BLaER1 treated with 17β-estradiol and CSF1 and Interleukin-3, amounts not matched to agents 10 nM and 100 nM (cell line): Measurements from ENCODE around the gene PRXL2C.
"Not testable (repeated sequence)": the region's sequence is repeated elsewhere in the genome, so short reads cannot be mapped to it uniquely, and the experiment has no call there.

Experiments used
- H3K27ac ChIP-seq, 11 experiments: shearing (Covaris generic); formaldehyde crosslinking; 2 replicates each; pipeline ENCODE4 v1.8.1; 2022
- H3K27me3 ChIP-seq, 11 experiments: shearing (Covaris generic); formaldehyde crosslinking; 2 replicates each; pipeline ENCODE4 v1.8.1; 2022
- H3K36me3 ChIP-seq, 11 experiments: shearing (Covaris generic); formaldehyde crosslinking; 2 replicates each; pipeline ENCODE4 v1.8.1; 2022
- H3K4me1 ChIP-seq, 10 experiments: shearing (Covaris generic); formaldehyde crosslinking; 2 replicates each; pipeline ENCODE4 v1.8.1; 2022
- H3K4me2 ChIP-seq, 11 experiments: shearing (Covaris generic); formaldehyde crosslinking; 2 replicates each; pipeline ENCODE4 v1.8.1; 2022
- H3K4me3 ChIP-seq, 10 experiments: shearing (Covaris generic); formaldehyde crosslinking; 2 replicates each; pipeline ENCODE4 v1.8.1; 2022
- H3K9ac ChIP-seq, 11 experiments: shearing (Covaris generic); formaldehyde crosslinking; 2 replicates each; pipeline ENCODE4 v1.8.1; 2022
- H3K9me3 ChIP-seq, 11 experiments: shearing (Covaris generic); formaldehyde crosslinking; replicated peaks in 1 of 11; 2 replicates each; pipeline ENCODE4 v1.8.1; 2022
- H4K20me1 ChIP-seq, 11 experiments: shearing (Covaris generic); formaldehyde crosslinking; 2 replicates each; pipeline ENCODE4 v1.8.1; 2022
- Cebpa-rat ChIP-seq, 11 experiments: shearing (Covaris generic); IDR thresholded peaks; 2 replicates each; pipeline ENCODE4 v1.8.1; 2022

Gene PRXL2C, protein sequence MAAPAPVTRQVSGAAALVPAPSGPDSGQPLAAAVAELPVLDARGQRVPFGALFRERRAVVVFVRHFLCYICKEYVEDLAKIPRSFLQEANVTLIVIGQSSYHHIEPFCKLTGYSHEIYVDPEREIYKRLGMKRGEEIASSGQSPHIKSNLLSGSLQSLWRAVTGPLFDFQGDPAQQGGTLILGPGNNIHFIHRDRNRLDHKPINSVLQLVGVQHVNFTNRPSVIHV

DNA sequence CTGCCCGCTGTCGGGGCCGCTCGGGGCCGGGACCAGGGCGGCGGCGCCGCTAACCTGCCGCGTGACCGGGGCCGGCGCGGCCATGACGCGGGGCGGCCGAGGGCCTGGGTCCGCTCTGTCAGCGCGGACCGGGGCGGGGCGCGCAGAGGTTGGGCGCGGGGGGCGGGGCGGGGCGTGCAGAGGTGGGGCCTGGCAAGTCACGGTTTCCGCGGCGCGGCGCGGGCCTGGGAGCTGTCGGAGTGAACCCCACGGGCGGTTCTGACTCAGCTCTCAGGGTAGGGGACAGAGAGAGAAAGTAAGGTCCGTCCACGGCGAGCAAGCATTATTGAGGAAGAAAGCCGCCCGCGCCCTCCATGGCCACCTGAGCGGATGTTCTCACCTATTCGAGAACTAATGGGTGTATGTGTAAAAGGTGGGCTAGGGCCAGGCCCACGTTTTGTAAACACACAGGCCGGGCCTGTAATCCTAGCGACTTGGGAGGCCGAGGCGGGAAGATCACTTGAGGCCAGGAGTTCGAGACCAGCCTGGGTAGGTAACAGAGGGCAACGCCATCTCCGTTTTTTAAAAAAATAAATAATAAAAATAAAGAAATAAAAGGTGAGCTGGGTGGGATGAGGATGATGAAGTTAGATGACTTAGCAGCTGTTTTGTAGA, at the start of gene PRXL2C:
Gene PRXL2C (minus strand): TSS at position 120 of the 654 bp plus-strand sequence. CDS start 36 bp downstream, at position 84.
- peaks cover 14 to 26% (median 19%) of the 10 kb centered on the region in 10 experiments for H3K4me1 ChIP-seq
- H3K9ac ChIP-seq = peak within 1 kb of the TSS; percentile 86 to 100 (median 90)
- peak within 1 kb of the TSS; percentile 83 to 99 (median 89) for H3K27ac ChIP-seq
- H3K4me2 ChIP-seq = peak within 1 kb of the TSS; percentile 80 to 94 (median 87)
- H3K27me3 ChIP-seq = no peaks in the 10 kb centered on the region
- TF ChIP-seq Cebpa-rat (IDR thresholded peaks at IDR 0.05) = no peak
- H3K9me3 ChIP-seq = no peaks in the 10 kb centered on the region
- H3K36me3 ChIP-seq = peaks cover 8 to 26% (median 12%) of the 10 kb centered on the region in 11 experiments
- H3K4me3 ChIP-seq = peak within 1 kb of the TSS; percentile 71 to 92 (median 84)
- no peaks in the 10 kb centered on the region for H4K20me1 ChIP-seq

DNA sequence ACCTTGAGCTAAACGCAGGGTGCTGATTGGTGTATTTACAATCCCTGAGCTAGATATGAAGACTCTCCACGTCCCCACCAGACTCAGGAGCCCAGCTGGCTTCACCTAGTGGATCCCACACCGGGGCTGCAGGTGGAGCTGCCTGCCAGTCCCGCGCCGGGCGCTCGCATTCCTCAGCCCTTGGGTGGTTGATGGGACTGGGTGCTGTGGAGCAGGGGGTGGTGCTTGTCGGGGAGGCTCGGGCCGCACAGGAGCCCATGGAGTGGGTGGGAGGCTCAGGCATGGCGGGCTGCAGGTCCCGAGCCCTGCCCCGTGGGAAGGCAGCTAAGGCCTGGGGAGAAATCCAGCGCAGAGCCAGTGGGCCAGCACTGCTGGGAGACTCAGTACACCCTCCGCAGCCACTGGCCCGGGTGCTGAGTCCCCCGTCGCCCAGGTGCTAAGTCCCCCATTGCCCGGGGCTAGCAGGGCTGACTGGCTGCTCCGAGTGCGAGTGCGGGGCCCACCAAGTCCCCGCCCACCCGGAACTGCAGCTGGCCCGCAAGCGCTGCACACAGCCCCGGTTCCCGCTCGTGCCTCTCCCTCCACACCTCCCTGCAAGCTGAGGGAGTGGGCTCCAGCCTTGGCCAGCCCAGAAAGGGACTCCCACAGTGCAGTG, 45.7 kb upstream of the PRXL2C start:
- H3K9ac ChIP-seq, H3K27ac ChIP-seq, H3K27me3 ChIP-seq, H3K4me2 ChIP-seq, H3K4me1 ChIP-seq, H3K36me3 ChIP-seq, H3K4me3 ChIP-seq, H4K20me1 ChIP-seq: not testable (repeated sequence)
- H3K9me3 ChIP-seq = peaks cover 62 to 81% (median 73%) of the 10 kb centered on the region in 11 experiments

DNA sequence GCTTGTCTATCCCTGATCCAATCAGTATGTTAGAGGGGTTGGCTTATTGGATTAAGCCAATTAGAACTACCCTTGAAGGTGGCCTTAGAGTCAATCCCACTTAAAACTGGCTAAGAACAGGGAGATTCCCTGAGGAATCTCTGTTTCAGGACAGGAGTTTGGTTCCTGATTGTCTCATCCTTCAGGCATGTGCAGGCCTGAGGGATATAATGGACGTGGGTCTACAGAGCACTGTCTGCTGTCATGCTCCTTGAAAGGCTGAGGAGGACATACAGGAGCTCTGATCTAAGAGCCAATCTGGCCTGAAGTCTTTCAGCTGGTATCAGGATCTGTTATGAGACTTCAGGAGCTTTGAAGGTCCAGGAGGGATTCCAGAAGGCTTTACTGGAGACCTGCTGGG, 36.2 kb upstream of the PRXL2C start:
- no peak for TF ChIP-seq Cebpa-rat (IDR thresholded peaks at IDR 0.05)

DNA sequence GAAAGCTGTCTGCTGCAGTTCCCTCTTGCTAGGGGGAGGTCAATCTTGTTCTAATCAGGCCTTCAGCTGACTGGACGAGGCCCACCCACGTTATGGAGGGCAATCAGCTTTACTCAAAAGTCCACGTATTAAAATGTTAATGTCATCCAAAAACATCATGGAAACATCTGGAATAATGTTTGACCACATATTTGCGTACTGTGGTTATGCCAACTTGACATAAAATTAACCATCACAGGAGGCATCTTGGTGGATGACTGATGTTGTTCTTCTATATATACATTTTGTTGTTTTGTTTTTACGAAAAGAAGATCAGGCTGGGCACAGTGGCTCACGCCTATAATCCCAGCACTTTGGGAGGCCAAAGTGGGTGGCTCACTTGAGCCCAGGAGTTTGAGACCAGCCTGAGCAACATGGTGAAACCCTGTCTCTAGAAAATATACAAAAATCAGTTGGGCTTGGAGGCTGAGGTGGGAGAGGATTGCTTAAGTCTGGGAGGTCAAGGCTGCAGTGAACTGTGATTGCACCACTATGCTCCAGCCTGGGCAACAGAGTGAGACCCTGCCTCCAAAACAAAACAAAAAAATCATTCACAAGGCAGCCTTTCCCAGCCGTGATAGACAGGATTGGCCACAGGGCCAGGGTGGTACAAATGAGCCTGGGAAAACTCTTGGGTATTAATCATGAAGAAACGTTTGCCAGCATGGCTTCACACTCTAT, 33.8 kb upstream of the PRXL2C start:
- peaks cover 0 to 9% (median 0%) of the 10 kb centered on the region in 11 experiments; a peak in 3 of 22 replicates for H3K36me3 ChIP-seq
- no peaks in the 10 kb centered on the region for H3K27me3 ChIP-seq
- no peaks in the 10 kb centered on the region for H4K20me1 ChIP-seq
- no peak for TF ChIP-seq Cebpa-rat (IDR thresholded peaks at IDR 0.05)
- H3K9me3 ChIP-seq = peaks cover 33 to 72% (median 50%) of the 10 kb centered on the region in 11 experiments
- 0 out of 20 replicates have a peak, but pooled peaks cover 0 to 8% (median 0%) of the 10 kb centered on the region in 10 experiments for H3K4me1 ChIP-seq
- H3K9ac ChIP-seq = no peak overlapping the region
- H3K4me3 ChIP-seq = no peak overlapping the region
- H3K27ac ChIP-seq = no peak overlapping the region
- H3K4me2 ChIP-seq = no peak overlapping the region

More for the DNA sequence above, 36.2 kb upstream of the PRXL2C start:
- Histone ChIP-seq H3K9ac (no peak overlapping the region), H3K4me1 (peaks cover 0 to 8% (median 0%) of the 10 kb centered on the region in 10 experiments; a peak in 1 of 20 replicates), H3K27ac (no peak overlapping the region), H3K4me2 (no peak overlapping the region), H3K4me3 (no peak overlapping the region), H4K20me1 (no peaks in the 10 kb centered on the region), H3K36me3 (peaks cover 0 to 9% (median 0%) of the 10 kb centered on the region in 11 experiments; a peak in 3 of 22 replicates), H3K9me3 (peaks cover 49 to 72% (median 59%) of the 10 kb centered on the region in 11 experiments), H3K27me3 (no peaks in the 10 kb centered on the region)

DNA sequence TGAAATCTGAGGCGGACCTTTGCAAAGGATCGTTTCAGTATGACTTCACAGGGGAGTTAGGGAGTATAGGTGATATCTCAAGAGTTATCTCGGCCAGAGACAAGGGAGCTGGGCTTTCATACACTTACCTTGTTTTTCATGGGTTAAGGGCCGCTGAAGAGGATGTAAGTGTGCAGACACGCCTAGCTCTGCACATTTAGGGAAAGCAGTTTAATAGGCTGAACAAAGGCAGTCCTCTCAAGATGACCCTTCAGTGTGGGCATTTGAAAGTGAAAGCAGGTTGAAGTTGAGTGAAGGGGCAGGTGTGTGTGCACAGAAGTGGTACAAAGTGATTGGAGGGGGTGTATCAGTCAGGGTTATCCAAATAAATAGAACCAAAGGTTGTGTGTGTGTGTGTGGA, 33.1 kb upstream of the PRXL2C start:
- no peaks in the 10 kb centered on the region for H4K20me1 ChIP-seq
- H3K4me1 ChIP-seq = 0 out of 20 replicates have a peak, but pooled peaks cover 0 to 8% (median 0%) of the 10 kb centered on the region in 10 experiments
- no peak overlapping the region for H3K27ac ChIP-seq
- no peak overlapping the region for H3K9ac ChIP-seq
- no peak overlapping the region for H3K4me2 ChIP-seq
- TF ChIP-seq Cebpa-rat (IDR thresholded peaks at IDR 0.05) = no peak
- H3K9me3 ChIP-seq = peaks cover 27 to 65% (median 43%) of the 10 kb centered on the region in 11 experiments
- H3K27me3 ChIP-seq = no peaks in the 10 kb centered on the region
- no peak overlapping the region for H3K4me3 ChIP-seq
- H3K36me3 ChIP-seq = peaks cover 0 to 9% (median 0%) of the 10 kb centered on the region in 11 experiments; a peak in 3 of 22 replicates

DNA sequence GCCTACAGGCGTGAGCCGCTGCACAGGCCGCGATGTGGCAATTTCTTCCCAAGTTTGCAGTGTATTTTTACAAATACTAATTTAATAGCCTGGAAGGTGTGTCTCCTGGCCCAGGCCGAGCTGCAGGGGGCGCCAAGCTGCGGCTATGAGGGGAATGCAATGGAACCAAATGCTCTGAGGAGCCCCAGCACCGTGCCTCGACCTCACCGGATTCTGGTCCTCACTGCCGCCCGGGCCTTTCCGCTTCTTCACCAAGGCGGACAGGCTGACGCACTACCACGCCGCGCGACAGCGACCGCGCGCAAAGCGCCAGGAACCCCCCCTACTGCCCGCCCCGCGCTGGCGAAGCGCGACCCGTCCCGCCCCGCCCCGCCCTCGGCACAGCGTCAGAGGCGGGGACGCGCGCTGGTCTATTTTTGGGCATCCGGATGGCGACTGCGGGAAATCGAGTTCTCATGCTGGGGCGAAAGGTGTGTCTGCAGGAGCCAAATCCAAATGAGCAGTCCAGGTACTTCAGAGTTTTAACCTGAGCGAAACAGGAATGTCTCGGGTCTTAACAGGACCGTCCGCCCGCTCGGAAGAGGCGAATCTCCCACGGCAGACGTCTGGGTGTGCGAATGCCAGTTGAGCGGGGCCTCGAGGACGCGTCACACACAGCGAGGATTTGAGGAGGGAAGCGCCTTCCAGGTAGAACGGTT, 31.7 kb upstream of the PRXL2C start:
- TF ChIP-seq Cebpa-rat (IDR thresholded peaks at IDR 0.05) = no peak
- H3K4me1 ChIP-seq = 0 out of 20 replicates have a peak, but pooled peaks cover 0 to 8% (median 0%) of the 10 kb centered on the region in 10 experiments
- peak overlapping the region in 8 of 11 experiments; percentile 28 to 55 (median 46); a peak in 12 of 22 replicates for H3K27ac ChIP-seq

DNA sequence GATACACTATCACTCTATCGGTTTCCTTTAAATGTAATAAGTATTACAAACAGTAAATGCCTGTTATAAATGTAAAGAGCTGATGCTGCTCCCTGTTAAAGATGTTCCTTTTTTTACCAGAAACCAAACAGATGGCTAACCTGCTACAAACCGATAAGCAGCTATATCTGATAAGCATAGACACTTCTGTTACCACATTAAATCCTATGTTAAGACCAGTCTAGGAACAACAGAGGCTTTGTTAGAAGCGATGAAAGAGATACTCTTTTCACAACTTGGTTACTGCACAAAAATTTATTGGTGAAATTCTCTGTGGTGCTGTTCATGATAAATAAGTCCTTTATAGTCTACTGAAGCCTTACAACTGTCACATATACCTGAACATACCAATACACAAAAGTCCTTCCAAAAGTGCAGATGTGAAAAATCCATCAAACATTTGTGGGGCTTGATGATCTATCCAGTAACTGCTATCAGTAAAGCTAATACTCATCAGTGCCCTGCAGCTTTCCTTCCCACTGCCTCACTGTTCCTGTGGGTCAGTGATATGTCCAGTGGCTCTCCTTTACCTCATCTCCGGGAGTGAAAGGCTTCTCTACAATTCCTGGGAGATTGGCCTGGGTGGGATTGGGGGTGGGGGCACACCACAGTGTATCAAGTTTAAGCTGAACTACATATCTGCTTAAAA, 25.8 kb upstream of the PRXL2C start:
- no peak overlapping the region for H3K4me3 ChIP-seq
- no peaks in the 10 kb centered on the region for H3K36me3 ChIP-seq
- H3K9ac ChIP-seq = no peak overlapping the region
- no peak for TF ChIP-seq Cebpa-rat (IDR thresholded peaks at IDR 0.05)
- no peaks in the 10 kb centered on the region for H3K4me1 ChIP-seq
- no peaks in the 10 kb centered on the region for H4K20me1 ChIP-seq
- no peak overlapping the region for H3K4me2 ChIP-seq
- no peaks in the 10 kb centered on the region for H3K27me3 ChIP-seq
- peaks cover 7 to 21% (median 13%) of the 10 kb centered on the region in 11 experiments; a peak in 16 of 22 replicates for H3K9me3 ChIP-seq
- H3K27ac ChIP-seq = no peak overlapping the region

More for the DNA sequence above, 31.7 kb upstream of the PRXL2C start:
- H3K9ac ChIP-seq = peak overlapping the region in 7 of 11 experiments; percentile 51 to 72 (median 62); a peak in 14 of 22 replicates
- peaks cover 13 to 51% (median 30%) of the 10 kb centered on the region in 11 experiments for H3K9me3 ChIP-seq
- peak overlapping the region; percentile 39 to 74 (median 54); a peak in 20 of 22 replicates for H3K4me2 ChIP-seq
- no peaks in the 10 kb centered on the region for H4K20me1 ChIP-seq
- peaks cover 0 to 5% (median 0%) of the 10 kb centered on the region in 11 experiments; a peak in 2 of 22 replicates for H3K36me3 ChIP-seq
- H3K4me3 ChIP-seq = peak overlapping the region; percentile 48 to 68 (median 58)
- H3K27me3 ChIP-seq = no peaks in the 10 kb centered on the region
